OCI-LY7 (cell line): Measurements from ENCODE around the gene ARL6IP5.

ENCODE experiments used
- CTCF ChIP-seq: fragments of 200-600 bp; sonication (generic); conservative IDR thresholded peaks from 2 replicates; pipeline ENCODE4 v1.5.1; 2014; ENCODE audit warnings: mild to moderate bottlenecking, antibody characterized with exemption, low read length, moderate library complexity, mixed read lengths
- EZH2phosphoT487 ChIP-seq: fragments of 200-600 bp; sonication (generic); IDR thresholded peaks from 2 replicates; pipeline ENCODE4 v1.6.1; 2018; ENCODE audit warnings: low read depth, borderline replicate concordance, mild to moderate bottlenecking, mixed run types, antibody characterized with exemption, low read length, moderate library complexity, mixed read lengths

GRCh38 chr3:69066121-69066520, 18.6 kb upstream of the ARL6IP5 start:
- TF ChIP-seq CTCF (no peak), EZH2phosphoT487 (no peak)
